ENCODE results near the gene DEFB123.
"Not testable (repeated sequence)": the region's sequence is repeated elsewhere in the genome, so short reads cannot be mapped to it uniquely, and the experiment has no call there.

Gene DEFB123

GRCh38 chr20:31440012-31440659 lies at the start of gene DEFB123:
DEFB123 (plus strand) TSS chr20:31440632; CDS start chr20:31440699, 67 bp downstream.
- peak; percentile 57 for DNase-seq

- DNase-seq = no peak
Observed at GRCh38 chr20:31392836-31393235, 47.6 kb upstream of the DEFB123 start.

- DNase-seq = no peak
Observed at GRCh38 chr20:31394900-31395299, 45.5 kb upstream of the DEFB123 start.

- no peak for DNase-seq
Observed at GRCh38 chr20:31403886-31404285, 36.5 kb upstream of the DEFB123 start.

GRCh38 chr20:31406115-31406514 lies 34.3 kb upstream of the DEFB123 start, which contains the start of gene DEFB121:
DEFB121 (minus strand) TSS chr20:31406215; CDS start chr20:31406152, 63 bp downstream.
- no peak for DNase-seq

- no peak for DNase-seq
Observed at GRCh38 chr20:31410011-31410410, 30.4 kb upstream of the DEFB123 start.

GRCh38 chr20:31414381-31414780 lies 26.1 kb upstream of the DEFB123 start:
- DNase-seq = no peak

- DNase-seq = no peak
Observed at GRCh38 chr20:31415653-31416052, 24.8 kb upstream of the DEFB123 start.

- DNase-seq = no peak
Observed at GRCh38 chr20:31418307-31418706, 22.1 kb upstream of the DEFB123 start.

GRCh38 chr20:31425797-31426196 lies 14.6 kb upstream of the DEFB123 start:
- no peak for DNase-seq

- DNase-seq = not testable (repeated sequence)
Observed at GRCh38 chr20:31426891-31427551, 13.4 kb upstream of the DEFB123 start.

GRCh38 chr20:31427576-31427975 lies 12.9 kb upstream of the DEFB123 start:
- not testable (repeated sequence) for DNase-seq

- DNase-seq = no peak
Observed at GRCh38 chr20:31430568-31431115, 9.8 kb upstream of the DEFB123 start.

- DNase-seq = no peak
Observed at GRCh38 chr20:31446084-31446819, 5.8 kb downstream of the DEFB123 start.

- DNase-seq = no peak
Observed at GRCh38 chr20:31449511-31450414, 9.3 kb downstream of the DEFB123 start.

- DNase-seq = no peak
Observed at GRCh38 chr20:31452575-31452974, 12.1 kb downstream of the DEFB123 start.

GRCh38 chr20:31454361-31454760 lies 13.9 kb downstream of the DEFB123 start:
- no peak for DNase-seq

- not testable (repeated sequence) for DNase-seq
Observed at GRCh38 chr20:31470946-31471345, 30.5 kb downstream of the DEFB123 start.

- no peak for DNase-seq
Observed at GRCh38 chr20:31472395-31473330, 32.2 kb downstream of the DEFB123 start.

- no peak for DNase-seq
Observed at GRCh38 chr20:31473331-31474096, 33.1 kb downstream of the DEFB123 start.

- no peak for DNase-seq
Observed at GRCh38 chr20:31474097-31474436, 33.6 kb downstream of the DEFB123 start.
